ENCODE results near the gene SUSD1.

GRCh38 chr9:112091810-112092209 is 83.3 kb downstream of the SUSD1 start:
- peak; percentile 48; the same call in 1 of the 2 replicates for TF ChIP-seq CTCF (conservative IDR thresholded peaks at IDR 0.05; ENCODE audit: low read depth, low read length)
- TF ChIP-seq EZH2phosphoT487 (IDR thresholded peaks at IDR 0.05; ENCODE audit: borderline replicate concordance, low read length) = no peak
- no peak for TF ChIP-seq EZH2 (IDR thresholded peaks at IDR 0.05; ENCODE audit: low read length, unreplicated experiment)

Data from PC-3 (cell line).